ENCODE results near the gene BIRC3.

Gene BIRC3

GRCh38 chr11:102361086-102362031, 44.1 kb downstream of the BIRC3 start:
- peaks cover 22% of the 10 kb centered on the region for H3K4me1 ChIP-seq (ENCODE audit: insufficient read depth, low read length, severe bottlenecking)
- H3K9ac ChIP-seq (ENCODE audit: low read length): no peak overlapping the region; the same call in 1 of the 2 replicates
- H3K9me3 ChIP-seq (ENCODE audit: low read length): 0 out of 2 replicates have a peak, but pooled peaks cover 2% of the 10 kb centered on the region
- H3K9me2 ChIP-seq (ENCODE audit: low read depth, low read length): no peaks in the 10 kb centered on the region
- H2AFZ ChIP-seq (ENCODE audit: low read length): no peak overlapping the region
- H3K4me3 ChIP-seq (ENCODE audit: low read depth, low read length, poor library complexity, severe bottlenecking): no peak overlapping the region
- TF ChIP-seq EZH2 (IDR thresholded peaks at IDR 0.05; ENCODE audit: borderline replicate concordance, low read length) (no peak), CTCF (IDR thresholded peaks at IDR 0.05; ENCODE audit: low read length) (no peak)
- H4K20me1 ChIP-seq (ENCODE audit: insufficient read depth, low read length): no peaks in the 10 kb centered on the region
- peak overlapping the region; percentile 36; the same call in 1 of the 2 replicates for H3K4me2 ChIP-seq (ENCODE audit: low read length)
- no peaks in the 10 kb centered on the region for H3K27me3 ChIP-seq (ENCODE audit: insufficient read depth, low read length)
- H3K36me3 ChIP-seq (ENCODE audit: insufficient read depth, low read length): peaks cover 58% of the 10 kb centered on the region
- H3F3A ChIP-seq (ENCODE audit: insufficient read depth, low read length): no peaks in the 10 kb centered on the region
- peaks cover 10% of the 10 kb centered on the region; the same call in 1 of the 2 replicates for H3K79me2 ChIP-seq (ENCODE audit: insufficient read depth, low read length)
- H3K27ac ChIP-seq (ENCODE audit: low read depth, low read length, poor library complexity, severe bottlenecking): peak overlapping the region; percentile 63

DNA sequence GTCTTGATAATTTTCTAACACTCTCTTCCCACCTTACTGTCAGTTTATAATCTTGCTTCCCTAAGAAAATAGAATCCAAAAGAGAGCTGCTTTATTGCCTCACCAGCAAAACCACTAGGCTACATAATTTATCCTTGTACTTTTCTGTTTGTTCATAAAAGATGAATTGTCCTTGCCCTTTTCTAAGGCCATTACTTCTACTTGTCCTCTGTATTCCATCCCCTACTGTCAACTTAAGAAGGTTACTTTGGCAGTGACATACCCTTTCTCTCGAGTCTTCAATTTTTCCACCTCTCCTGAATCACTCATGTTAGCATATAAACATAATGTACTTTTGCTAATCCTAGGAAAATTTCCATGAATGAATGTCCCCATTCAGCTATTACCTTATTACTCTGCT, 47.7 kb downstream of the BIRC3 start:
- H3K79me2 ChIP-seq (ENCODE audit: insufficient read depth, low read length): no peaks in the 10 kb centered on the region
- H3K27me3 ChIP-seq (ENCODE audit: insufficient read depth, low read length): no peaks in the 10 kb centered on the region
- no peak overlapping the region for H3K4me2 ChIP-seq (ENCODE audit: low read length)
- H3K9ac ChIP-seq (ENCODE audit: low read length): no peak overlapping the region
- TF ChIP-seq CTCF (IDR thresholded peaks at IDR 0.05; ENCODE audit: low read length) (no peak), EZH2 (IDR thresholded peaks at IDR 0.05; ENCODE audit: borderline replicate concordance, low read length) (no peak)
- no peak overlapping the region for H2AFZ ChIP-seq (ENCODE audit: low read length)
- H3K9me2 ChIP-seq (ENCODE audit: low read depth, low read length): no peaks in the 10 kb centered on the region
- no peak overlapping the region for H3K4me3 ChIP-seq (ENCODE audit: low read depth, low read length, poor library complexity, severe bottlenecking)
- H3K9me3 ChIP-seq (ENCODE audit: low read length): no peaks in the 10 kb centered on the region
- H3K36me3 ChIP-seq (ENCODE audit: insufficient read depth, low read length): peaks cover 52% of the 10 kb centered on the region
- H3F3A ChIP-seq (ENCODE audit: insufficient read depth, low read length): no peaks in the 10 kb centered on the region
- peaks cover 22% of the 10 kb centered on the region for H3K4me1 ChIP-seq (ENCODE audit: insufficient read depth, low read length, severe bottlenecking)
- no peaks in the 10 kb centered on the region for H4K20me1 ChIP-seq (ENCODE audit: insufficient read depth, low read length)
- H3K27ac ChIP-seq (ENCODE audit: low read depth, low read length, poor library complexity, severe bottlenecking): no peak overlapping the region

DNA sequence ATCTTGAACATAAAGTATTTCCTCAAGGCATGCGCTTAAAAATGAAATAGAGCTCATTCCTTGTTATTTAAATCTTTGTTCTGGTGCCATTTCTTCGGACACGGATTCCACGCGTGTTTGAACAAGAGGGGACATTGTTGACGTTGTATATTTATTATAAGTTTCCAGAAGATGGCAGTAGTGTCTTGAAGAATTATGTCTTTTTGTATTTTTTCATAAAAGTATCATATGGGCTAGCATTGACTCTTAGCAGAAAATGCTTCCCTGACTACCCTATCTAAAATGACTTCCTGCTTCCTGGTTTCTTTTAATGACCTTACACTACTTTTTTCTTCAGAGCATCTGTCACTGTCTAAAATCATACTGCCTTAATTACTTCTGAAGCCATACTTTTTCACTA, 50.1 kb downstream of the BIRC3 start:
- H3K4me3 ChIP-seq (ENCODE audit: low read depth, low read length, poor library complexity, severe bottlenecking): no peak overlapping the region
- H4K20me1 ChIP-seq (ENCODE audit: insufficient read depth, low read length): no peaks in the 10 kb centered on the region
- no peaks in the 10 kb centered on the region for H3K9me2 ChIP-seq (ENCODE audit: low read depth, low read length)
- H3F3A ChIP-seq (ENCODE audit: insufficient read depth, low read length): no peaks in the 10 kb centered on the region
- peaks cover 49% of the 10 kb centered on the region for H3K36me3 ChIP-seq (ENCODE audit: insufficient read depth, low read length)
- no peak overlapping the region for H3K4me2 ChIP-seq (ENCODE audit: low read length)
- H3K4me1 ChIP-seq (ENCODE audit: insufficient read depth, low read length, severe bottlenecking): no peaks in the 10 kb centered on the region
- H3K9ac ChIP-seq (ENCODE audit: low read length): no peak overlapping the region
- peak; percentile 42; the same call in 1 of the 2 replicates for TF ChIP-seq CTCF (IDR thresholded peaks at IDR 0.05; ENCODE audit: low read length)
- TF ChIP-seq EZH2 (IDR thresholded peaks at IDR 0.05; ENCODE audit: borderline replicate concordance, low read length): no peak
- no peaks in the 10 kb centered on the region for H3K27me3 ChIP-seq (ENCODE audit: insufficient read depth, low read length)
- no peak overlapping the region for H3K27ac ChIP-seq (ENCODE audit: low read depth, low read length, poor library complexity, severe bottlenecking)
- no peaks in the 10 kb centered on the region for H3K9me3 ChIP-seq (ENCODE audit: low read length)
- H2AFZ ChIP-seq (ENCODE audit: low read length): no peak overlapping the region
- H3K79me2 ChIP-seq (ENCODE audit: insufficient read depth, low read length): no peaks in the 10 kb centered on the region

Data from OCI-LY1 (cell line).